Hematopoietic multipotent progenitor cell treated with erythropoietin and hydrocortisone succinate and interleukin-3 and kit ligand, for 8 days (in vitro differentiated cells): ENCODE data around the gene DAD1.

Experiments used
- DNase-seq: peaks from one replicate; pipeline ENCODE4 v3.0.0-alpha.2; 2015

Gene DAD1

DNA sequence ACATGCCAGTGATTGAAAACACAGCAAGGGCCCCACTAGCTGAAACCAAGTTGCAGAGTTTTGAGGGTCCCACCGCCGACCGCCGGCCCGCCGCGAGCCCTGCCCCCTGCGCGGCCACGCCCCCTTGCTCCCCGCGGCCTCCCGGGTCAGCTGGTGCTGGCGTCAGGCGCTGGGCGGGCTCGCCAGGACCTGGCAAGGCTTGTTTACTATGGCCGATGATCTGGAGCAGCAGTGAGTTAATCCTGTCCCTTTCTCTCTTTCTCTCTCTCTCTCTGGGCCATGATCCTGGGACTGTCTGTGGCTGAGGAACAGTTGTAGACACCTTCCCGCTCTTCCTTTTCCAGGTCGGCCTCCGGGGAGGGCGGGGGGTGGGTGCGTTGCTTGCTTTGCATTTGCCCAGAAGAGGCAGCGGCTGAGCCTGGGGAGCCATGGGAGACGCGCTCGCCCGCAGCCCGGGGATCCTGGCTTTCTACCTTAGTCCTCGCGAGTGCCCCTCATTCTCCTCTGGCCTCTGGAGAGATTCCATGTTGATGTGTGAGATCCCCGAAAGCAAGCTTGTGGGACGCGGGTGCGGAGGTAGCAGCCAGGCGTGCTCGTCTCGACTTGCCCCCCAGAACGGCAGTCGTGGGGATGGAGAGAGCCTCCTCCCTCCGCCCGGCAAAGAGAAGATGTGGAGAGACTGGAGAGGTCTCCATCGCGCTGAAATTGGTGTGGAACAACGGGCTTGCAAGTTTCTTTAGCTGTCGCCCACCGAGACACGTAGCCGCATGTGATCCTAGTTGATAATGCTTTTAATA, 9.3 kb upstream of the DAD1 start, which contains the start of gene ABHD4:
ABHD4 (plus strand) TSS at position 202 of the 797 bp plus-strand sequence; CDS start at position 209, 7 bp downstream.
- DNase-seq = peak; percentile 61

DNA sequence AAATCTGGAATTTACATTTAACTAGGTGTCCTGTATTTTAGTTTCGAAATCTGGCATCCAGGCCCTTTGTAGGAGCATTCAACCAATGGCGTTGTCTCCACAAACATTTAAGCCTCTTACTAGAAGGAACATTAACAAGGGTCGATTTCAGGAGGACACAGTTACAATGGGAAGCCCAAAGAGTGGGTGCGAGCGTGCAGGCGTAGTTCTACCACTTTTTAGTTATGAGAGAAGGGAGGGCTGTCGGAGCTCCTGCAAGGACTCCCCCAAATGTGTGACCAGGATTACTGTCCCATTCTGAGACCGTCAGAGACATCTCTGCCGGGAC, 8.7 kb upstream of the DAD1 start:
- DNase-seq = no peak

DNA sequence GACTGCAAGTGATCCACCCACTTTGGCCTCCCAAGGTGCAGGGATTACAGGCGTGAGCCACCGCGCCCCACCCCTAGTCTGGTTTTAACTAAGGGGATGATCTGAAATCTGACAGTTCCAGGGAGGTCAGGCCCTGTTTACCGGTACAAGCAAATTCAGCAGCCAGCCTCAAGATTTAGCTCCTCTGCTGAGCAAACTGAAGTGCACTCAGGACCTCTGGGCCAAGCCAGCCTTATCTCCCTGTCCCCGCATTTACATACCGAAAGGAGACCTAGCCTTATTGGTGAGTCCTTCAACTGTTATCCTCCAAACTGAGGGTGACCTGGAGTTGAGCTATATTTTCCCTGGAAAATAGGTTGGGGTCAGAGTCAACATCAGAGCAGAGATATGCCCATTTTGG, 8.2 kb upstream of the DAD1 start:
- no peak for DNase-seq

DNA sequence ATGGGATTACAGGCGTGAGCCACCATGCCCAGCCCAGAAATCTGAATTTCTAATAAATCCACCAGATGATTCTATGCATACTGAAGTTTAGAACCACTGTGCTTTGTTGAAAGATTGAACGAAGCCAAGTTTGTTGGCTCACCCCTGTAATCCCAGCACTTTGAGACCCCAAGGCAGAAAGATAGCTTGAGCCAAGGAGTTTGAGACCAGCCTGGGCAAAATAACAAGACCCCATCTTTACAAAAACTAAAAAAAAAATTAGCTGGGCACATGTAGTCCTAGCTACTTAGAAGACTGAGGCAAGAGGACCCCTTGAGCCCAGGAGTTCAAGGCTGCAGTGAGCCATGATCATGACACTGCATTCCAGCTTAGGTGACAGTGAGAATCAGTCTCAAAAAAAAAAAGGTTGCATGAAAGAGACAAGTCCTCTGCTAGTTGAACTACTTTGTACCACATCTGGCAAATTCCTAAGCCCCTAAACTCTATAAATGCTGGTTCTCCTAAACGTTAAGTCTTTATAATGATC, 7.4 kb upstream of the DAD1 start:
- DNase-seq = no peak

DNA sequence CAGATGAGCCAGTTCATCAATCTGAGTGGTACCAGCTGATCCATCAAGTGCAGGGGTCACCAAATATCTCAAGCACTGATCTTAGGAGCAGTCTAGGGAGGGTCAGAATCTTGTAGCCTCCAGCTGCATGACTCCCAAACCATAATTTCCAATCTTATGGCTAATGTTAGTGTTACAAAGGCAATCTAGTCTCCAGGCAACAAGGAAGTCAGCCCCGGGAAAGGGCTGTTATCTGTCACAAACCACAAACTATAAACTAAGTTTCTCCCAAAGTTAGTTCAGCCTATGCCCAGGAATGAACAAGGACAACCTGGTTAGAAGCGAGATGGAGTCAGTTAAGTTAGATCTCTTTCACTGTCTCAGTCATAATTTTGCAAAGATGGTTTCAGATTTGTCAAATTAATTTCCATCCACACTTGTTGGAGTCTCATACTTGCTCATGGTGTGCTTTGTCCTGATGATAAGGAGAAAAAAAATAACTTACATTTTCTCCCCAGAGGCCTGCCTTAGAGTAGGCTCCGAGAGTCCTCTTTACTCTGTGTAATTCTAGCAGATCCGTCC, 5.2 kb upstream of the DAD1 start:
- peak; percentile 24 for DNase-seq

DNA sequence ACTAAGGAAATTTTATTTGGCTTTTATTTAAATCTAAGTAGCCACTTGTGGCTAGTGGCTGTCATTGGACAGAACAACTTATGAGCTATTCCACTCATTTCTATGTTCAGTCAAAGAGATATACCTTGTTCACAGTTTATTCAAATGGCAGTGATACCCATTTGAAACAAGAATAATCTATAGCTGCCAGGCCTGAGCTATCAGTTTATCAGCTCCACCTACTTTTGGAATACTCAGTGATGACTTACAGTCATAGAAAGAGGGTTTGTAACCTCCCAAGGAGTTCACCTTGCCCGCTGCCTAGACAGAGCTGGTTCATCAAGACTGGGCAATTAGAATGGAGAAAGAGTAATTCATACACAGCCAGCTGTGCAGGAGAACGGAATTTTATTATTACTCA, 4.6 kb upstream of the DAD1 start:
- DNase-seq = peak; percentile 67

DNA sequence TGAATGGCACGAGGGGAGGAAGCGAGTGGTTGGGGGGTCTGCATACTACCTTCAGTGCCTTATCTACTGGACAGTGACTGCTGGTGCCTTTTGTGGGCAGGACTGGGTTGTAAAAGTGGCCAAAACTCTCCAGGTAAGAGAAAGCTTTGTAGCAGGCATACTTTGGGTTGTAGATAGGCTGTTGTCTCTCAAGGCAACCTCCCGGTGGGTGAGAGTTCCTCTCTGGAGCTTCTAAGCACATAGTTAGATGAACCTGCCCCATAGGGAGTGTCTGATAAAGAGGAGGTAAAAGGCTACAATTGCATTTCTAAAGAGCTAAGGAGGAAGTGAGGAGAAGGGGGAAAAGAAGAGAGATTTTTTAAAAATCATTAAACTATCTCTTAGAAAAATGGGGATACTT, 4.2 kb upstream of the DAD1 start:
- no peak for DNase-seq

DNA sequence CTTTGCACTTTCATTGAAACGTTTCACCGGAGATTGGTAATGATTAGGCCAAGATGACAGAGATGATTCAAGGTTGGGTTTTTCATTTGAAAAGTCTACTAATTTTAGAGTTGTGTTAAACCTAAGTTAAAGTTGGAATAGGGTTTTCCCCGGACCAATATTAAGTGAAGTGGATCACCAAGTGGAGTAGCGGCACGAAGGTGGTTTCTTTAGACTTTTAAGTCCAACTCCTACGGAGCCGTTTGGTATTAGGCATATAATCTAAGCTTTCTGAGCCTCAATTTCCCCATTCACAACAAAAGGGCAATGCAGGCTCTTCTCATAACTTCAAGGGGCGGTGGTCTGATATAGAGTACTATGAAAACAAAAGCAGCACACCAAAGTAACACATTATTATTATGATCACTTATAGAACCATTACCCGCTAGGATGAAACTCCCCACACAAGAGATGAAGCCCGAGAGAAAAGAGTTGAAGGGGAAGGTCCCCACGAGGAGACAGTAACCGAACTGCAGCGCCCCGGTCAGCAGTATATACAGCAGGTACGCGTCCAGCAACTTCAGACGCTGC, 413 bp downstream of the DAD1 start:
- DNase-seq = no peak

DNA sequence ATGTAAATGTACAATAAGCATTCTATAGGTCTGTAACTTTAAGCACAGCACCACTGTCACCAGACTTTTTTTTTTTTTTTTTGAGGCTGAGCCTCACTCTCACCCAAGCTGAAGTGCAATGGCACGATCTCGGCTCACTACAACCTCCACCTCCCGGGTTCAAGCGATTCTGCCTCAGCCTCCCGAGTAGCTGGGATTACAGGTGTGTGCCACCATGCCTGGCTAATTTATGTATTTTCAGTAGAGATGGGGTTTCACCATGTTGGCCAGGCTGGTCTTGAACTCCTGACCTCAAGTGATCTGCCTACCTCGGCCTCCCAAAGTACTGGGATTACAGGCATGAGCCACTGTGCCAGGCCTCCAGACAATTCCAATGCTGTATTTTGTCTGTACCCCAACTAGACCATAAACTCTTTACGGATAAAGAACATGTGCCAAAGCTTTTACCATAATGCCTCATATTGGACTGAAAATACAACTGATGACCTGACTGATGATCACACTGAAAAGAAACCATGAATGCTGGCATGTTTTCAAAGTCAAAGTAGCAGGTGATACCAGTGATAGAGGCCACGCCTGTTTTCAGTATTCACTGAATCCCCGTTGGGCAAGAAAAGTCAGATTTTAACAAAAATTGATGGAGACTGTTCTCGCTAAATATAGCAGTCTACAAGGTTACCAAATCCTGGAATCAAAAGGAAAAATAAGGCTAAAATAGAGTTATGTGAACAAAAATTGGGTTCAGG, 1.2 kb downstream of the DAD1 start:
- DNase-seq = peak; percentile 78

DNA sequence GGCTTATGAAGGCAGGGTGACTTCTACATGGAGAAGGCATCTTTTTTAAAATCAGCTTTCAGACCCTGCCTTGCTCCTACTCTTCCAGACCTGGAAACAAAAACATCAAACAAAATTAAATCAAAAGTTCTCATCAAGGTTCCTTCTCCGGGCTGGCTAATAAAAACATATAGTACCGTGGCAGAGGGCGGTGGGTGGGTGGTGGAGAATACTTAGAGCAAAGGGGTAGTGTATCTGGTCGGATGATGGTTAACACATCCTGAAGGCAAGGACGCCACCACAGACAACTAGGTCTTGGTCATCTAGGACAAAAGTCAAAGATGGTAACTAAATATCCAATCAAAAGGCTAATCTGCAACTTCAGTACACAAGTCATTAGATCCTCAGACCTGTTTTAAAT, 1.8 kb downstream of the DAD1 start:
- DNase-seq = no peak

DNA sequence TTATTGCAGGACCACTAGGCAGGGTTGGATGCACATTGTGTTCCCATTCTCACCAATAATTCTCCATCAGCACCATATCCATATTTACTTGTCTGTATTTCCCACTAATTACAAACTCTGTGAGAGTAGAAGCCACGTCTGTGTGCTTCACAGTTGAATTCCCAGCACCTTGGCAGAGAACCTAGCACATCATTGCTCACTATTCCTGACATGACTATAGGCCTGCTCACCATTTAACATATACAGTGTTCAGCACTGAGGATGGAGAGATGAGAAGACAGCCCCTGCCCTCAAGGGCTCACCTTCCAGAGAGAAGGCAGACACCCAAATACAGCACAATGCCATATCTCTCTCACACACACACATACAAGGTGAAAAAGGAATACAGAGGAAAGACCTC, 5.0 kb downstream of the DAD1 start:
- no peak for DNase-seq

DNA sequence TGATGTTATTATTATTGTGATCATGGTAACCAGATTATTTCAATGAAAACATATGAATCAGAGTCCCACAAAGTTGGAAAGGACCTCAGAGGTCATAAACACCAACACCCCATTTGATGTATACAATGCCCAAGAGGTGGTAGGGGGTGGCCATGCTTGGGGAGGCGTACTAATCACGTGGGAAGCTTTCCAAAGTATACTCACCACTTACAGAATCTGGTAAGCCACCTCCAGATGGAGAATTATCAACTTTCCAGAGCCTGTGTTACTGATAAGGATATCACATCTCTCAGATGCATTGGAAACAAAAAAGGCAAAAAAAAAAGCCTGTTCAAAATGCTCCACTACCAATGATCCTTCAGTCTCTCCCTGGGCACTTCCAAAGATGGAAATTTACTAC, 8.4 kb downstream of the DAD1 start:
- DNase-seq = peak; percentile 50

DNA sequence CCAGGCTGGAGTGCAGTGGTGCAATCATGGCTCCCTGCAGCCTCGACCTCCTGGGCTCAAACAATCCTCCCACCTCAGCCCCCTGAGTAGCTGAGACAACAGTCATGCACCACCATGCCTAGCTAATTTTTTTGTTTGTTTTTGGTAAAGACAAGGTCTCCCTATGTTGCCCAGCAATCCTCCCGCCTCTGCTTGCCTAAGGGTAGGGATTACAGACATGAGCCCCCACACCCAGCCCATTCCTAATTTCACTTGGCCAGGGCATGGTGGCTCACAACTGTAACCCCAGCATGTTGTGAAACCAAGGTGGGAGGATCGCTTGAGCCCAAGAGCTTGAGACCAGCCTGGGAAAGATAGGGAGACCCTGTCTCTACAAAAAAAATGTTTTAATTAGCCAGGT, 9.1 kb downstream of the DAD1 start:
- no peak for DNase-seq

DNA sequence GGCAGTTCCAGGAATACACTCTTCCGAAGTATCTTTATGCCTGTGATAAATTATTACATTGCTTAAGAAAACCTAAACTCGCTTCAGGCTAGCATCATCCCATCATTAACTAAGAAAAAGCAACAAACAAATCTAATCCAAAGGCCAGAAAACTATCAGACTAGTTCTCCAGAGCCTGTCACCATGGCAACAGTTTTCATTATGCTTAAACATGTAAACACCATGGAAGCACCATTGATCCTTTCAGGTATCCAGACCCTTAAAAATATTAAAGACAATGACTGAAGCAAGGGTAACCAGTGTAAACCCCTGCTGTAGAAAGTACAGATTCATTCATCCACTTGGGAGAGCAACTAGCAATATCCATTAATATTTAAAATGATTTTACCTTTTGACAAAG, 9.8 kb downstream of the DAD1 start:
- DNase-seq = peak; percentile 45

DNA sequence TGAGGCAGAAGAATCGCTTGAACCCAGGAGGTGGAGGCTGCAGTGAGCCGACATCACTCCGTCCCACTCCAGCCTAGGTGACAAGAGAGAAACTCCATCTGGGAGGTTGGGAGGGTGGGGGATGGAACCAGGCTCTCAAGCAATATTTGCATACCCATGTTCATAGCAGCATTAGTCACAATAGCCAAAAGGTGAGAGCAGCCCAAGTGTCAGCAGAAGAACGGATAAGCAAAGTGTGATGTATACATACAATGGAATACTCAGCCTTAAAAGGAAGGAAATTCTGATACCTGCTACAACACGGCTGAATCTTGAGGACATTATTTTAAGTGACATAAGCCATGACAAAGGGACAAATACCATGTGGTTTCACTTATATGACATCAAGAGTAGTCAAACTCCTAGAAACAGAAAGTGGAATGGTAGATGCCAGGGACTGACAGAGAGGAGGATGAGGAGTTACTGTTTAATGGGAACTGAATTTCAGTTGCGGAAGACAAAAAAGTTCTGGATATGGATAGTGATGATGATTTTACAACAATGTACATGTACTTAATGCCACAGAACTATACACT, 11.6 kb downstream of the DAD1 start:
- DNase-seq = no peak

DNA sequence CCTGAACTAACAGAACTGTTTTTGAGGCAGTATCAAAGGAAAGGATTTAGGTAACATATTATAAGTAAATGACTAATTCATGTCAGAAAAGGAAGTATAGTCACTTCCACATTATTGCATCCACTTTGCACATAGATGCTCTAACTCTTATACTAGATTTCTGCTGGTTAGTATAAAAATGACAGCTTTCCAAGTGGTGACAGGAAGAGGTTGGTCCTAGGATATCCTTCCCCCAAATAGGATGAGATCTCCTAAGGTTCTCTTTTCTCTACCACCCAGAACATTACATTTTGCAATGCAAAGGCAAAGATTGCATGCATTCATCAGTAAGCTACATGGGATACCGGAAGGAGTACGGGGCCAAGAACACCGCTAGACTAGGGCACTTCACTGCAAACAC, 15.2 kb downstream of the DAD1 start:
- no peak for DNase-seq

DNA sequence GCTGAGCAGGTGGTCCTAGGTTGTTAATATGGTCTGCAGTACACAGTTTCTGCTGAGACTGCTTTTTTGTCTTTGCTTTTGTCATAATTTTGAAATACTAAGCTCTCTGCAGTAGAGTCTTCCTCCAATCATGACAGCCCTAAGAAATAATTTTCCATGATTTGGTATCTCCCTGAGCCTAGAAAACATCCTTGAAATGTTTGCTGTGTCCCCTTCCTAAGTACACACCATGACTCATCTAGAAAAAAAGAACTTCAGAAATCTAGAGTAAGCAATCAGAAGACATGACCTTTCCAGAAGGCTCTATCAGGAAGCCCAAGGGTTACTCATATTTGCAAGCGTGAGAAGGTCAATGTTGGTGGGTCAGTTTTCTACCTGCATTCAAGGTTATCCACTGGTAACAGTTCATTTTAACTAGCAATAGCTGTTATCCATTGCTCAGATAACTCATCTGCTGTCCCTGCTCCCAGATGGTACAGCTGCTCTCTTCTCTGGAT, 16.4 kb downstream of the DAD1 start:
- no peak for DNase-seq

DNA sequence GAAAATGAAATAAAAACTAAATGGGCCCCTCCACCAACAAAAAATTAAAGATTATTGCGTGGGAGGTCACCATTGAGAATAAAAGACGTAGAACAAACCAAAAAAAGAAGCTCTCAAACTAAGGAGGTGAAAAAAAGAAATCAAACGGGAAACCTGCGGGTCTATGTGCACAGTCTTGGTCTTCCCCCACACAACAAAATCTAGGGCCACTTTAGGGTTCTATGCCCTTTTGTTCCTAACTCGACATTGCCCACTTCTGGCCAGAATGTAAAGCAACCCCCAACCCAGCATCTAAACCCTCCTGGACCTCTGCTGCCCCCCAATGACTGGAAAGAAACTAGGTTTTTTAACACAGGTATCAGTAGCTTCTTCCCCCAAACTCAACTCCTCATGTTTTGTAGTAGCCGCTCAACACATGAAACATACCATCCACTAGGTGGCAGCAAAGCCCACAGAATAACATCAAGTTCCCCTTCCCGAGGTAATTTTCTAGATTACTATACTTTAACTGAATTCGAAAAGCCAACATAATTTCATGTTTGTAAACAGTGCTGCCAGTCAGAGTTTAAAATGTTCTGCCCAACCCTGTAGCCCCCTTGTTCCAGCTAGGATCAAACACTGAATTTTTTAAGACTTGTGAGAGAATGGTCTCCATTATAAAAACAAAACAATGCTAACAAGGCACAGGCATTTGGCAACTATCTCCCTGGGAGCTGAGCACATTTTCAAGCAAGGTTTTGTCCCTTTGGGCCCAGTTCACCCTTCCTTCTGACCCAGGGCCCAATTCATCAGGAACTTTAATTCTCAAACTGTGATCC, 18.7 kb downstream of the DAD1 start:
- peak; percentile 95 for DNase-seq

DNA sequence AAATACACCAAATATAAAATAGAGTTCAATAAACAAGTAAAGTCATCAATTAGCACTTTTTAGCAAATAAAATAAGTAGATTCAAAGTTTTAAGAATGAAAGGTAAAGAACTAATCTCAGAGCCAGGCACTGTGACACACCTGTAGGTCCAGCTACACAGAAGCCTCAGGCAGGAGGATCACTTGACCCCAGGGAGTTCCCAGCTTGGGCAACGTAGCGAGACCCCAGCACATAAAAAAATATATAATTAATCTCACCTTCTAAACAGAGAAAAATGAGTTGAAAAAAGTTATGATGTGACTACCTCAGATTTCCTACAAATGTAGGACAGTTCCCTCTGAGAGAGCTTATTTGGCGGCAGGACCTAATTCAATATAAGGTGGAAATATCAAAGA, 19.3 kb downstream of the DAD1 start:
- DNase-seq = no peak

DNA sequence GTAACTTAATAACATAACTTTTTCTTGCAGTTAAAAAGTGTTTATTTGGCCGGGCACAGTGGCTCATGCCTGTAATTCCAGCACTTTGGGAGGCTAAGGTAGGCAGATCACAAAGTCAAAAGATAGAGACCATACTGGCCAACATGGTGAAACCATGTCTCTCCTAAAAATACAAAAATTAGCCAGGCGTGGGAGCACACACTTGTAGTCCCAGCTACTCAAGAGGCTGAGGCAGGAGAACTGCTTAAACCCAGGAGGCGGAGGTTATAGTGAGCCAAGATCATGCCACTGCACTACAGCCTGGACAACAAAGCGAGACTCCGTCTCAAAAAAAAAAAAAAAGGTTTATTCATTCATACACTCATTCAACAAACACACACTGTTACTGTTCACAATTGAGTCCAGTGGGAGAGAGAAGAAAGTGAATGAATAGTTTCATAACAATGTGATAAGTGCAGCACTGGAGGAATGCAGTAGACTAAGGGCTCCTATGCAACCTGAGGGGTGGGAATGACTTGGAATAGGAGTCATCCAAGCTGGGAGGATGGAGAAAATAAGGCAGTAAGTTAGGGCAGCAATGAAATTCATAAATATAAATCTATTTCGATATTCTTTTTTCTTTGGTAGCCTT, 19.8 kb downstream of the DAD1 start:
- no peak for DNase-seq

DNA sequence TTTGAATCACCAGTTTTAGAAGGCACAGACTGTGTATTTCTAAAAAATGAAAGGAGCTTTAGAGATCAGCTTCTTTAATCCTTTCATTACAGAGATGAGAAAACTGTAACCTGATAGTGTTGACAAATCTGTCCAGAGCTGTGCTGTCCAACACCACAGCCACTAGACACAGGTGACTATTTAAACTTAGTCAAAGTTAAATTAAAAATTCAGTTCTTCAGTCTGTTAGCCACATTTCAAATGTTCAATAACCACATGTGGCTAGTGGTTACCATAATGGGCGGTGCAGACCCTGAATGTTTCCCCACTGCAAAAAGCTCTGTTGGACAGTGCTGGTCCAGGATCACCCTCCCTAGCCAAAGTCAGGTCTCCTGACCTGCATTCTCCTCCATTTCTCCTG, 21.6 kb downstream of the DAD1 start:
- no peak for DNase-seq

DNA sequence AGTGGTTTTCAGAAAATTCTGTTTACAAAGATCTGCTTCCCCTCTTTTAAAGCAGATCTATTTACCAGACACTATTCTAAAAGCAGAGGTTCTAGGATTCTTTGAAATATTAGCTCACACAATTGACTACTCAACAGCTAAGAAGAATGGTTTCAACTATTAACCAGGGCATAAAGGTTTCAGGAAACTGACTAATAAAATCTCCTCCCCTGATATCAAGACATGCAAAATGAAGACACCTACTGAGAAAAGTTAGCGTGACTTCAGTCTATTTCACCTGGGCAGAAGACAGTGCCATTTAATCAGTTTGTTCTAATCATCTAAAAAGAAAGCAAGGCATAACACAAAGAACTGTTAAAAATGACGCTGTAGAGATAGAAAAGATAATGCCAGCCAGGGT, 22.2 kb downstream of the DAD1 start:
- no peak for DNase-seq
